ENCODE measurements around the gene ZDHHC14. TPM values are rescaled to one million over a fixed set of nuclear protein-coding genes. Genes with fewer than 3 reads are reported as not detected.
A peak's percentile ranks its signal among the peaks of the same experiment; 100 is the strongest.

Gene ZDHHC14
- total and polyA plus RNA-seq, 8 donors, result 3.4 to 25.7 (median 7.4) TPM

GRCh38 chr6:157530126-157530525 is 149.1 kb downstream of the ZDHHC14 start:
- no peak for TF ChIP-seq POLR2A (IDR thresholded peaks at IDR 0.05)
- no peak for TF ChIP-seq EP300 (IDR thresholded peaks at IDR 0.05)
- TF ChIP-seq POLR2AphosphoS5 (IDR thresholded peaks at IDR 0.05), result no peak
- TF ChIP-seq CTCF (IDR thresholded peaks at IDR 0.05), result no peak
- WGBS, 5 donors, result 85 to 88% (median 88%) methylated on average over 4 of the region's 4 CpGs

GRCh38 chr6:157530724-157531168 is 149.8 kb downstream of the ZDHHC14 start:
- DNase-seq, result no peak
- Histone ChIP-seq H3K27ac (no peak overlapping the region), H3K9me3 (no peaks in the 10 kb centered on the region), H3K36me3 (no peaks in the 10 kb centered on the region), H3K4me1 (peaks cover 9 to 18% (median 14%) of the 10 kb centered on the region in 4 donors), H3K27me3 (no peaks in the 10 kb centered on the region), H3K4me3 (no peak overlapping the region)
- TF ChIP-seq CTCF (IDR thresholded peaks at IDR 0.05), result no peak
- TF ChIP-seq EP300 (IDR thresholded peaks at IDR 0.05), result no peak
- TF ChIP-seq POLR2AphosphoS5 (IDR thresholded peaks at IDR 0.05), result no peak
- TF ChIP-seq POLR2A (IDR thresholded peaks at IDR 0.05), result no peak
- 75 to 90% (median 82%) methylated on average over 10 of the region's 10 CpGs for WGBS, 5 donors
- intact Hi-C loops (cut with DNase I; ENCODE audit: low total_unique reads), result no loop called here

More at GRCh38 chr6:157530126-157530525, 149.1 kb downstream of the ZDHHC14 start:
- intact Hi-C loops (cut with DNase I; ENCODE audit: low total_unique reads), result no loop called here
- DNase-seq, result no peak
- H3K4me3 ChIP-seq, result no peak overlapping the region
- no peak overlapping the region for H3K27ac ChIP-seq
- no peaks in the 10 kb centered on the region for H3K36me3 ChIP-seq
- H3K9me3 ChIP-seq, result no peaks in the 10 kb centered on the region
- peaks cover 3 to 11% (median 8%) of the 10 kb centered on the region in 4 donors for H3K4me1 ChIP-seq
- H3K27me3 ChIP-seq, result no peaks in the 10 kb centered on the region

DNA sequence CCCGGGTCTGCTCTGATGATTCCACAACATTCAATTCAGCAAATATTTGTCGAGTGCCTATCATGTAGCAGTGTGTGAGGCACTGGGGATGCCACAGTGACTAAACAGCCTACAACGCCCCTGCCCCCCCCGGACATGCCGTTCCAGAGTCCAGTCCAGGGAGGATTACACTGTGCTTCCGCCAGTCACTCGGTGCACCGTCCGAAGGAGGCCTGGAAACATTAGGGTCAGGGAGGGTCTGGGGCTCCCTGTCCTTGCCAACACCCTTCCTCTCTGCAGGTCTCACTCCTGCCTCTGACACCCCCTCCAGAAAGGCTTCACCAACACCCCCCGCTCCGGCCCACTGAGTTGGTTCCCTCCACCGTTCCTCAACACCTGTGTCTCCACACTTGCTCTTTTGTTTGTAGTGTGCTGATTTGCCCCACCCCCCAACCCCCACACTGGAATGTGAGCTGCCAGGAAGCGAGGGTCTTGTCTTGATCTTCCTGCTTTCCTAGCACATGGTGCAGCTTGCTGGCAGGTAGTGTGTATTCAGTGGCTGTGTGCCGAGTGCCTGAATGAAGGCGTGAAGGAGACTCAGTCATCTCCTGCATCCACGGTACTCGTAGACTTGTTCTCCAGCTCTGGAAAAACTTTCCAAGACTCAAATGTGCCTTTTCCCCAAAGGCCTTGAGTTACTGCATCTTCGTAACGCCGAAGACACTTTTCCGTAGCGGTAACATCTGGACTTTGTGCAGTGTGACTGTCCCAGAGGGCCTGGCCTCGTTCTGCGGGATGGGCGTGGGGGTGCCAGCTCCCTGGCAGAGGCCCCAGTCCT is 150.4 kb downstream of the ZDHHC14 start:
- intact Hi-C loops (cut with DNase I; ENCODE audit: low total_unique reads), result no loop called here
- no peaks in the 10 kb centered on the region for H3K9me3 ChIP-seq
- peaks cover 16 to 23% (median 20%) of the 10 kb centered on the region in 4 donors for H3K4me1 ChIP-seq
- TF ChIP-seq POLR2AphosphoS5 (IDR thresholded peaks at IDR 0.05), result no peak
- TF ChIP-seq EP300 (IDR thresholded peaks at IDR 0.05), result no peak
- TF ChIP-seq CTCF (IDR thresholded peaks at IDR 0.05), result no peak
- no peak for TF ChIP-seq POLR2A (IDR thresholded peaks at IDR 0.05)
- no peaks in the 10 kb centered on the region for H3K36me3 ChIP-seq
- DNase-seq, result peak in 1 of 2 donors; percentile 71
- H3K4me3 ChIP-seq, result no peak overlapping the region
- 64 to 87% (median 79%) methylated on average over 25 of the region's 25 CpGs for WGBS, 5 donors
- no peaks in the 10 kb centered on the region for H3K27me3 ChIP-seq
- no peak overlapping the region for H3K27ac ChIP-seq

- H3K4me3 ChIP-seq, result no peak overlapping the region
- intact Hi-C loops (cut with DNase I; ENCODE audit: low total_unique reads), result no loop called here
- H3K36me3 ChIP-seq, result no peaks in the 10 kb centered on the region
- no peaks in the 10 kb centered on the region for H3K9me3 ChIP-seq
- no peaks in the 10 kb centered on the region for H3K27me3 ChIP-seq
- H3K27ac ChIP-seq, result no peak overlapping the region
- H3K4me1 ChIP-seq, result peaks cover 18 to 23% (median 21%) of the 10 kb centered on the region in 4 donors
- 81 to 96% (median 91%) methylated on average over 2 to 3 of the region's 3 CpGs for WGBS, 5 donors
- TF ChIP-seq POLR2A (IDR thresholded peaks at IDR 0.05), result no peak
- no peak for TF ChIP-seq POLR2AphosphoS5 (IDR thresholded peaks at IDR 0.05)
- TF ChIP-seq CTCF (IDR thresholded peaks at IDR 0.05), result no peak
- no peak for TF ChIP-seq EP300 (IDR thresholded peaks at IDR 0.05)
- DNase-seq, result no peak
Observed at GRCh38 chr6:157531986-157532365, 151.0 kb downstream of the ZDHHC14 start.
